Hepatocyte (in vitro differentiated cells): Measurements from ENCODE around the gene BPIFB2. TPM values are rescaled to one million over a fixed set of nuclear protein-coding genes. Genes with fewer than 3 reads are reported as not detected.
"Not testable (repeated sequence)": the region's sequence is repeated elsewhere in the genome, so short reads cannot be mapped to it uniquely, and the experiment has no call there.

Experiments used
- DNase-seq: peaks from one replicate; pipeline ENCODE4 v3.0.0-alpha.2; 2016; ENCODE audit warnings: low spot score
- H2AFZ ChIP-seq: fragments of 200-600 bp; sonication (generic); 2 replicates; pipeline ENCODE4 v1.6.0; 2016; ENCODE audit warnings: antibody characterized with exemption, mild to moderate bottlenecking
- H3K27ac ChIP-seq: fragments of 200-600 bp; sonication (generic); 2 replicates; pipeline ENCODE4 v1.5.1; 2016; ENCODE audit warnings: mild to moderate bottlenecking
- H3K27me3 ChIP-seq: fragments of 200-600 bp; sonication (generic); 2 replicates; pipeline ENCODE4 v1.6.1; 2016
- H3K36me3 ChIP-seq: fragments of 200-600 bp; sonication (generic); replicated peaks from 2 replicates; pipeline ENCODE4 v1.5.1; 2016; ENCODE audit warnings: low read depth; ENCODE audit not compliant: insufficient read depth
- H3K4me1 ChIP-seq: fragments of 200-600 bp; sonication (generic); 2 replicates; pipeline ENCODE4 v1.5.1; 2016; ENCODE audit warnings: mild to moderate bottlenecking, moderate library complexity; ENCODE audit not compliant: insufficient read depth
- H3K4me2 ChIP-seq: fragments of 200-600 bp; sonication (generic); 2 replicates; pipeline ENCODE4 v1.6.0; 2016
- H3K4me3 ChIP-seq: fragments of 200-600 bp; sonication (generic); 2 replicates; pipeline ENCODE4 v1.5.1; 2016; ENCODE audit warnings: mild to moderate bottlenecking
- H3K79me2 ChIP-seq: fragments of 200-600 bp; sonication (generic); 2 replicates; pipeline ENCODE4 v1.6.0; 2017; ENCODE audit warnings: mild to moderate bottlenecking
- H3K9me2 ChIP-seq: fragments of 200-600 bp; sonication (generic); replicated peaks from 2 replicates; pipeline ENCODE4 v1.6.0; 2017; ENCODE audit warnings: mild to moderate bottlenecking; ENCODE audit not compliant: insufficient read depth
- H3K9me3 ChIP-seq: fragments of 200-600 bp; sonication (generic); 2 replicates; pipeline ENCODE4 v1.5.1; 2016; ENCODE audit warnings: low read depth, mild to moderate bottlenecking
- H4K20me1 ChIP-seq: fragments of 200-600 bp; sonication (generic); 2 replicates; pipeline ENCODE4 v1.6.0; 2016; ENCODE audit warnings: mild to moderate bottlenecking; ENCODE audit not compliant: insufficient read depth, poor library complexity, severe bottlenecking
- CTCF ChIP-seq: fragments of 200-600 bp; sonication (generic); IDR thresholded peaks from 2 replicates; pipeline ENCODE4 v1.5.1; 2016; ENCODE audit warnings: antibody characterized with exemption, mild to moderate bottlenecking; ENCODE audit not compliant: poor library complexity
- EZH2 ChIP-seq: fragments of 200-600 bp; sonication (generic); IDR thresholded peaks from 2 replicates; pipeline ENCODE4 v1.6.1; 2016; ENCODE audit warnings: antibody characterized with exemption, mild to moderate bottlenecking, borderline replicate concordance
- EZH2phosphoT487 ChIP-seq: fragments of 200-600 bp; sonication (generic); IDR thresholded peaks from one replicate; pipeline ENCODE4 v1.6.1; 2018; ENCODE audit warnings: antibody characterized with exemption, mild to moderate bottlenecking, low read depth, moderate library complexity; ENCODE audit not compliant: unreplicated experiment, severe bottlenecking
- WGBS: methylation state at CpG from one replicate; pipeline ENCODE4 v1.1.6; 2016; ENCODE audit warnings: low lambda C conversion rate; ENCODE audit errors: missing lambda C conversion rate; 5-methylcytosine and 5-hydroxymethylcytosine counted together
- polyA plus RNA-seq: library from polyadenylated mRNA; unstranded; fragments of >200 nt; fragmentation: Nextera tagmentation; extraction: Ambion mirVana; gene quantifications from 2 replicates; pipeline ENCODE4 v1.2.1, GENCODE V29; 2016
- total RNA-seq: library from RNA; depleted of rRNA; stranded (reverse); fragments of >200 nt; gene quantifications from 2 replicates; pipeline ENCODE4 v1.2.3, GENCODE V29; 2014

Gene BPIFB2
- total and polyA plus RNA-seq, 2 experiments from 2014 or later = 0.30 to 0.70 TPM

- H3K27me3 ChIP-seq = no peaks in the 10 kb centered on the region
- TF ChIP-seq EZH2phosphoT487 = no peak
- no peak for TF ChIP-seq CTCF
- TF ChIP-seq EZH2 = no peak
- H3K36me3 ChIP-seq = no peaks in the 10 kb centered on the region
- no peak overlapping the region for H3K4me3 ChIP-seq
- H3K79me2 ChIP-seq = no peaks in the 10 kb centered on the region
- no peaks in the 10 kb centered on the region for H3K9me2 ChIP-seq
- no peak for DNase-seq
- peak overlapping the region; percentile 41 for H2AFZ ChIP-seq
- no peaks in the 10 kb centered on the region for H4K20me1 ChIP-seq
- 85% methylated on average over 13 of the region's 13 CpGs for WGBS
- peaks cover 7% of the 10 kb centered on the region for H3K4me1 ChIP-seq
- no peak overlapping the region for H3K4me2 ChIP-seq
- H3K9me3 ChIP-seq = no peaks in the 10 kb centered on the region
- H3K27ac ChIP-seq = no peak overlapping the region
These were observed 35.1 kb upstream of the BPIFB2 start for GRCh38 chr20:32972181-32973076.

GRCh38 chr20:32973077-32973717 is 34.3 kb upstream of the BPIFB2 start:
- no peak overlapping the region for H3K27ac ChIP-seq

GRCh38 chr20:32974204-32975064 is 33.1 kb upstream of the BPIFB2 start:
- 77% methylated on average over 9 of the region's 9 CpGs for WGBS
- not testable (repeated sequence) for DNase-seq, H4K20me1 ChIP-seq, H2AFZ ChIP-seq, H3K36me3 ChIP-seq, H3K9me2 ChIP-seq, H3K9me3 ChIP-seq, H3K4me3 ChIP-seq, H3K4me1 ChIP-seq, H3K27me3 ChIP-seq, H3K4me2 ChIP-seq, H3K79me2 ChIP-seq, H3K27ac ChIP-seq

More at GRCh38 chr20:32973077-32973717, 34.3 kb upstream of the BPIFB2 start:
- DNase-seq = no peak
- H3K79me2 ChIP-seq = no peaks in the 10 kb centered on the region
- no peak for TF ChIP-seq EZH2phosphoT487
- no peak overlapping the region for H2AFZ ChIP-seq
- no peak overlapping the region for H3K4me3 ChIP-seq
- H3K27me3 ChIP-seq = no peaks in the 10 kb centered on the region
- peaks cover 7% of the 10 kb centered on the region for H3K4me1 ChIP-seq
- no peaks in the 10 kb centered on the region for H3K9me2 ChIP-seq
- no peaks in the 10 kb centered on the region for H3K36me3 ChIP-seq
- H4K20me1 ChIP-seq = no peaks in the 10 kb centered on the region
- H3K9me3 ChIP-seq = no peaks in the 10 kb centered on the region
- 98% methylated on average over 10 of the region's 10 CpGs for WGBS
- H3K4me2 ChIP-seq = no peak overlapping the region

- H2AFZ ChIP-seq, H4K20me1 ChIP-seq, H3K79me2 ChIP-seq, H3K4me2 ChIP-seq, H3K4me3 ChIP-seq, H3K9me2 ChIP-seq, H3K27ac ChIP-seq, H3K9me3 ChIP-seq, H3K4me1 ChIP-seq, DNase-seq, H3K36me3 ChIP-seq, H3K27me3 ChIP-seq: not testable (repeated sequence)
- 39% methylated on average over 4 of the region's 4 CpGs for WGBS
These were observed 32.4 kb upstream of the BPIFB2 start for GRCh38 chr20:32975121-32975520.
